H1 (cell line): ENCODE data around the gene CAMSAP1. TPM values are rescaled to one million over a fixed set of nuclear protein-coding genes. Genes with fewer than 3 reads are reported as not detected.

Source experiments
- CTCF ChIA-PET: fragments of 300-600 bp; sonication (Branson Sonifier 250); formaldehyde crosslinking; loops from one replicate; lab custom pipeline; 2021; ENCODE audit not compliant: partially characterized antibody; lab: Charles Lee
- POLR2A ChIA-PET: fragments of 300-600 bp; sonication (Branson Sonifier 250); formaldehyde crosslinking; loops from one replicate; lab custom pipeline; 2021; ENCODE audit warnings: inconsistent platforms; ENCODE audit not compliant: partially characterized antibody; lab: Charles Lee
- DNase-seq, 2 experiments: peaks; one replicate each; pipeline versions ENCODE4 v3.0.0 to v3.0.0-alpha.2; 2010 to 2022; ENCODE audit warnings: low spot score in 2 of 2, low read depth in 1 of 2, mixed read lengths in 1 of 2
- FAIRE-seq: peaks from 2 replicates; lab custom pipeline; 2011; peaks lifted over from hg19 to GRCh38; lab: Jason Lieb, UNC
- H2AFZ ChIP-seq: 2 replicates; pipeline ENCODE4 v1.8.1; 2012; ENCODE audit warnings: low read length, inconsistent platforms
- H2AK5ac ChIP-seq: 2 replicates; pipeline ENCODE4 v1.6.1; 2013; ENCODE audit warnings: low read depth, low read length
- H2BK120ac ChIP-seq: replicated peaks from 2 replicates; pipeline ENCODE3; 2013; ENCODE audit warnings: low read depth, low read length, inconsistent platforms
- H2BK12ac ChIP-seq: 2 replicates; pipeline ENCODE4 v1.6.1; 2013; ENCODE audit warnings: low read depth, low read length
- H2BK15ac ChIP-seq: 2 replicates; pipeline ENCODE4 v1.6.1; 2013; ENCODE audit warnings: low read length
- H2BK20ac ChIP-seq: 2 replicates; pipeline ENCODE4 v1.6.1; 2013; ENCODE audit warnings: low read length
- H2BK5ac ChIP-seq: 2 replicates; pipeline ENCODE4 v1.6.1; 2013; ENCODE audit warnings: low read depth, low read length
- H3K14ac ChIP-seq: 2 replicates; pipeline ENCODE4 v1.6.1; 2013; ENCODE audit warnings: inconsistent platforms; ENCODE audit not compliant: insufficient read length
- H3K18ac ChIP-seq: 2 replicates; pipeline ENCODE4 v1.6.1; 2013; ENCODE audit warnings: low read length; ENCODE audit errors: extremely low read depth
- H3K23ac ChIP-seq: 2 replicates; pipeline ENCODE4 v1.6.1; 2013; ENCODE audit warnings: inconsistent platforms; ENCODE audit not compliant: insufficient read length
- H3K23me2 ChIP-seq: 2 replicates; pipeline ENCODE4 v1.6.1; 2013; ENCODE audit warnings: low read depth, low read length
- H3K27ac ChIP-seq: 2 replicates; pipeline ENCODE4 v1.6.1; 2011; ENCODE audit warnings: low read depth, low read length, inconsistent platforms
- H3K27me3 ChIP-seq, 4 experiments: replicated peaks in 1 of 4; 1 replicate in 1 of 4; 2 replicates in 3 of 4; pipeline versions ENCODE4 v1.6.1 to v1.8.1; 2011 to 2013; ENCODE audit warnings: low read length in 3 of 4, mild to moderate bottlenecking in 3 of 4, inconsistent platforms in 2 of 4, mixed read lengths in 2 of 4, moderate library complexity in 1 of 4; ENCODE audit not compliant: control insufficient read depth in 3 of 4, insufficient read depth in 3 of 4; ENCODE audit errors: extremely low read depth in 1 of 4
- H3K36me3 ChIP-seq, 4 experiments: 2 replicates each; pipeline versions ENCODE4 v1.6.1 to v1.8.1; 2011 to 2013; ENCODE audit warnings: mild to moderate bottlenecking in 4 of 4, low read length in 3 of 4, moderate library complexity in 2 of 4, control low read depth in 1 of 4, inconsistent platforms in 1 of 4; ENCODE audit not compliant: insufficient read depth in 4 of 4, control insufficient read depth in 2 of 4
- H3K4ac ChIP-seq: replicated peaks from 2 replicates; pipeline ENCODE3; 2013; ENCODE audit warnings: low read length, low read depth, mixed read lengths, inconsistent platforms; ENCODE audit not compliant: insufficient read length
- H3K4me1 ChIP-seq, 4 experiments: replicated peaks in 1 of 4; 1 replicate in 1 of 4; 2 replicates in 3 of 4; pipeline versions ENCODE4 v1.6.1 to v1.8.1; 2011 to 2013; ENCODE audit warnings: low read length in 3 of 4, inconsistent platforms in 2 of 4, mixed read lengths in 1 of 4; ENCODE audit not compliant: insufficient read depth in 4 of 4, control insufficient read depth in 3 of 4
- H3K4me2 ChIP-seq, 2 experiments: 2 replicates each; pipeline versions ENCODE4 v1.6.1 to v1.8.1; 2011 to 2013; ENCODE audit warnings: low read depth in 2 of 2, low read length in 2 of 2, control low read depth in 1 of 2, inconsistent platforms in 1 of 2, mild to moderate bottlenecking in 1 of 2; ENCODE audit not compliant: insufficient read depth in 1 of 2
- H3K4me3 ChIP-seq, 4 experiments: fragments of 200-600, 300-600 bp in 1 of 4; sonication (generic), shearing (Covaris generic), sonication (Bioruptor Twin) in 1 of 4; 2 replicates each; pipeline versions ENCODE4 v1.5.1 to v1.8.1; 2011 to 2016; ENCODE audit warnings: low read length in 4 of 4, low read depth in 3 of 4, control low read depth in 2 of 4, inconsistent platforms in 2 of 4, mild to moderate bottlenecking in 2 of 4, mixed read lengths in 1 of 4, moderate library complexity in 1 of 4; ENCODE audit not compliant: insufficient read depth in 2 of 4; ENCODE audit errors: extremely low read depth in 1 of 4
- H3K56ac ChIP-seq: replicated peaks from 2 replicates; pipeline ENCODE3; 2013; ENCODE audit warnings: low read depth, mild to moderate bottlenecking, mixed read lengths, low read length, inconsistent platforms; ENCODE audit not compliant: insufficient read length
- H3K79me1 ChIP-seq: 2 replicates; pipeline ENCODE4 v1.6.1; 2013; ENCODE audit warnings: low read depth, low read length, control low read depth
- H3K79me2 ChIP-seq, 2 experiments: 2 replicates each; pipeline versions ENCODE4 v1.6.1 to v1.8.1; 2012 to 2013; ENCODE audit warnings: low read length in 2 of 2, mild to moderate bottlenecking in 2 of 2, inconsistent platforms in 1 of 2; ENCODE audit not compliant: insufficient read depth in 2 of 2, control insufficient read depth in 1 of 2
- H3K9ac ChIP-seq, 4 experiments: replicated peaks in 1 of 4; 1 replicate in 1 of 4; 2 replicates in 3 of 4; pipeline versions ENCODE4 v1.6.1 to v1.8.1; 2011 to 2013; ENCODE audit warnings: low read depth in 3 of 4, low read length in 3 of 4, control low read depth in 2 of 4, mild to moderate bottlenecking in 2 of 4, moderate library complexity in 2 of 4, inconsistent platforms in 1 of 4; ENCODE audit errors: extremely low read depth in 1 of 4
- H3K9me3 ChIP-seq, 2 experiments: 2 replicates each; pipeline versions ENCODE4 v1.6.1 to v1.8.1; 2012 to 2013; ENCODE audit warnings: mild to moderate bottlenecking in 2 of 2, moderate library complexity in 2 of 2, control low read depth in 1 of 2, inconsistent platforms in 1 of 2, low read depth in 1 of 2, low read length in 1 of 2, mixed read lengths in 1 of 2; ENCODE audit not compliant: insufficient read depth in 2 of 2
- H4K20me1 ChIP-seq, 2 experiments: replicated peaks in 1 of 2; 2 replicates each; pipeline versions ENCODE3 to v1.8.1; 2011 to 2013; ENCODE audit warnings: inconsistent platforms in 2 of 2, low read length in 2 of 2, mild to moderate bottlenecking in 1 of 2; ENCODE audit not compliant: insufficient read depth in 2 of 2, control insufficient read depth in 1 of 2
- H4K5ac ChIP-seq: 2 replicates; pipeline ENCODE4 v1.6.1; 2013; ENCODE audit warnings: low read length, low read depth, mixed read lengths, inconsistent platforms; ENCODE audit not compliant: insufficient read length
- H4K8ac ChIP-seq: 2 replicates; pipeline ENCODE4 v1.8.0; 2013; ENCODE audit warnings: mild to moderate bottlenecking, moderate library complexity, low read length, inconsistent platforms; ENCODE audit not compliant: insufficient read depth; ENCODE audit errors: extremely low read depth
- H4K91ac ChIP-seq: replicated peaks from 2 replicates; pipeline ENCODE3; 2013; ENCODE audit warnings: low read length, mixed read lengths, inconsistent platforms; ENCODE audit not compliant: insufficient read length
- BRCA1 ChIP-seq: IDR thresholded peaks from 2 replicates; pipeline ENCODE4 v1.6.1; 2012; ENCODE audit warnings: low read depth, low read length, improper control_type of control experiment
- CTBP2 ChIP-seq: IDR thresholded peaks from 2 replicates; pipeline ENCODE4 v1.7.0; 2011; ENCODE audit warnings: borderline replicate concordance, mild to moderate bottlenecking, moderate library complexity, mixed read lengths, low read length; ENCODE audit not compliant: insufficient read depth, insufficient read length
- E2F6 ChIP-seq: IDR thresholded peaks from 2 replicates; pipeline ENCODE4 v1.6.1; 2012; ENCODE audit warnings: inconsistent platforms
- FOSL1 ChIP-seq: IDR thresholded peaks from 2 replicates; pipeline ENCODE4 v1.6.1; 2011; ENCODE audit warnings: mild to moderate bottlenecking, low read depth, low read length, moderate library complexity; ENCODE audit not compliant: insufficient read depth
- HDAC2 ChIP-seq, 2 experiments: fragments of 300-600 bp in 1 of 2; sonication (generic) in 1 of 2; IDR thresholded peaks; 2 replicates each; pipeline ENCODE4 v1.6.1; 2011 to 2012; ENCODE audit warnings: low read depth in 2 of 2, low read length in 2 of 2, mild to moderate bottlenecking in 2 of 2, moderate library complexity in 2 of 2, borderline replicate concordance in 1 of 2, inconsistent platforms in 1 of 2
- KDM5A ChIP-seq: fragments of 200-600 bp; IDR thresholded peaks from 2 replicates; pipeline ENCODE4 v1.7.1; 2012; ENCODE audit warnings: mild to moderate bottlenecking, low read length, inconsistent platforms, mixed read lengths
- NANOG ChIP-seq: IDR thresholded peaks from 2 replicates; pipeline ENCODE4 v1.6.1; 2011; ENCODE audit warnings: low read length, low read depth, mild to moderate bottlenecking, inconsistent platforms; ENCODE audit not compliant: insufficient read depth, poor library complexity, severe bottlenecking
- RBBP5 ChIP-seq: IDR thresholded peaks from 2 replicates; pipeline ENCODE4 v1.7.1; 2012; ENCODE audit warnings: low read depth, mild to moderate bottlenecking, inconsistent platforms, low read length, moderate library complexity, borderline replicate concordance
- TCF12 ChIP-seq: IDR thresholded peaks from 2 replicates; pipeline ENCODE4 v1.6.1; 2011; ENCODE audit warnings: low read depth, mild to moderate bottlenecking, low read length
- ZNF274 ChIP-seq: IDR thresholded peaks from 2 replicates; pipeline ENCODE4 v1.7.0; 2012; ENCODE audit warnings: low read length, borderline replicate concordance; ENCODE audit errors: extremely low read depth
- WGBS, 2 experiments: shearing (Covaris generic) in 1 of 2; methylation state at CpG; one replicate each; pipeline versions ENCODE4 v1.1.6 to v1.1.7; 2013 to 2015; ENCODE audit warnings: low lambda C conversion rate in 2 of 2, mixed read lengths in 2 of 2, inconsistent platforms in 1 of 2, low coverage in 1 of 2, missing lambda C conversion rate in 1 of 2; ENCODE audit not compliant: insufficient replicate concordance in 2 of 2, insufficient coverage in 1 of 2, insufficient read length in 1 of 2; ENCODE audit errors: extremely low coverage in 1 of 2, missing lambda C conversion rate in 1 of 2; 5-methylcytosine and 5-hydroxymethylcytosine counted together
- polyA plus RNA-seq, 7 experiments: library from polyadenylated mRNA; depleted of rRNA in 3 of 7; stranded (reverse) in 5 of 7; unstranded in 2 of 7; fragments of >200 nt in 5 of 7; fragments of 200-250 nt in 2 of 7; gene quantifications; 1 replicate in 5 of 7; 2 replicates in 1 of 7; 4 replicates in 1 of 7; pipeline versions ENCODE4 v1.2.1 to v1.2.3, GENCODE V29; 2011 to 2013; ENCODE audit warnings: missing spikeins in 2 of 7, mixed read lengths in 2 of 7
- total RNA-seq: library from RNA; stranded (reverse); fragmentation: NEBNext Ultra II Directional; extraction: Animal tissue kit (Norgen Biotek cat#: 25700); gene quantifications from 2 replicates; pipeline ENCODE4 v1.2.1, GENCODE V29; 2021

Gene CAMSAP1
- total and polyA plus RNA-seq, 2 of the 8 experiments (the other 6 are each of a cell fraction or from before 2014, with no cell fraction given), result 13.4 to 44.0 TPM

GRCh38 chr9:135820661-135821060 lies 86.7 kb downstream of the CAMSAP1 start:
- H2AFZ ChIP-seq, result no peak overlapping the region
- TF ChIP-seq KDM5A (no peak), BRCA1 (no peak), CTBP2 (no peak), ZNF274 (no peak), HDAC2 (IDR thresholded peaks at IDR 0.05; ENCODE audit: borderline replicate concordance in 1 of 2, low read depth in 2 of 2, low read length in 2 of 2) (no peak), RBBP5 (no peak), E2F6 (no peak), TCF12 (no peak), NANOG (no peak), FOSL1 (no peak)
- no peak overlapping the region for H3K18ac ChIP-seq
- no peak overlapping the region for H2BK120ac ChIP-seq
- no peaks in the 10 kb centered on the region for H3K27me3 ChIP-seq
- POLR2A ChIA-PET, result no interaction called here
- H2AK5ac ChIP-seq, result no peak overlapping the region
- H4K5ac ChIP-seq, result no peak overlapping the region
- FAIRE-seq (no peak), DNase-seq (no peak)
- no peak overlapping the region for H3K4me3 ChIP-seq
- no peaks in the 10 kb centered on the region for H3K9me3 ChIP-seq
- peaks cover 0 to 2% of the 10 kb centered on the region in 2 experiments; a peak in 1 of 4 replicates for H3K79me2 ChIP-seq
- H3K36me3 ChIP-seq, result peaks cover 32 to 63% (median 62%) of the 10 kb centered on the region in 4 experiments
- H3K23ac ChIP-seq, result no peak overlapping the region
- H2BK12ac ChIP-seq, result no peak overlapping the region
- H2BK5ac ChIP-seq, result no peak overlapping the region
- H3K23me2 ChIP-seq, result no peaks in the 10 kb centered on the region
- no peak overlapping the region for H3K14ac ChIP-seq
- no peaks in the 10 kb centered on the region; a peak in 1 of 7 replicates for H3K4me1 ChIP-seq
- CTCF ChIA-PET, result interaction anchor here (0.6 to 1.8 kb wide), 11 partner anchors 9 to 1614 kb away, joined by 3 to 7 read pairs (median 3); no protein-coding TSS in a partner anchor
- H3K27ac ChIP-seq, result no peak overlapping the region
- no peak overlapping the region for H4K8ac ChIP-seq
- peaks cover 7 to 14% of the 10 kb centered on the region in 2 experiments for H4K20me1 ChIP-seq
- peaks cover 3% of the 10 kb centered on the region; the same call in 1 of the 2 replicates for H3K79me1 ChIP-seq
- H2BK15ac ChIP-seq, result no peak overlapping the region
- no peak overlapping the region for H3K56ac ChIP-seq
- 96% methylated on average over 17 of the region's 18 CpGs; no CpG with 5 or more reads in 1 of the 2 experiments for WGBS, 2 experiments
- H3K9ac ChIP-seq, result no peak overlapping the region
- no peak overlapping the region for H3K4ac ChIP-seq
- no peak overlapping the region for H2BK20ac ChIP-seq
- no peak overlapping the region for H4K91ac ChIP-seq
- no peak overlapping the region for H3K4me2 ChIP-seq
